ENCODE measurements around the gene TET3.

TET3 gene

DNA sequence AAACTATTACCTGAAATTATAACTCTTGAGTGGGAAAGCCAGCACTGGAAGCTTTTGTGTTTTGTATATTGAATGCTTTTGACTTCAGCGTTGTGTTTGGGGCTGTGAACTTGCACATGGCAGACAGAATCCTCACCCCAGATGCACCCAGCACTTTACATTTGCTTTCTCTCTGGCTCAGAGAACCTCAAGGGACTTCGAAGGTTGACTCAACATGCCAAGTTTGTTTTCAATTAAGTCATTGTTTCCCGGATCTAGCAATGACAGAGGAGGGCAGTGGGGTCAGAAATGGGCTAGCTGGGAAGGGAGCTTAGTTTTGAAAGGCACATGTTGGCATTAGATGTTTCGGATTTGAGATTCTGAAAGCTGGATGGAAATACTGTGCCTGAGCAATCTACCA is 22.4 kb downstream of the TET3 start:
- DNase-seq: no peak

DNA sequence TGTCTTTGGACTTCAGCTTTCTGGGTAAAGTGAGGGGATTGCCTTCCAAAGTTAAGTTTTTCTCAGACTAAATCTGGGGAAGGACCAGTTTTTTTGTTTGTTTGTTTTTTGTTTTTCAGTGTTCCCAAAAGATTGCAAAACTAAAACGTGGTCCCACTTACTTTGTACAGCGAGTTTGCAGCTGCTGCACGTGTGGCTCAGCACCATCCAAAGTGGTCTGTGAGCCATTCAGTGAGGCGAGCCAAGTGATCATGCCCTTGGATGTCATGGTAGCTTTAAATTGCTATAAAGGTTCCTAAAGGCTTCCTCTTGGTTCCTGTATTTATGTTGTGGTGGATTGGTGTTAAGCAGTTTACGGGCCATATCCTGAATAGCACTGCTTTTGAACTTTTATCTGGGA is 23.0 kb downstream of the TET3 start:
- DNase-seq: no peak

DNA sequence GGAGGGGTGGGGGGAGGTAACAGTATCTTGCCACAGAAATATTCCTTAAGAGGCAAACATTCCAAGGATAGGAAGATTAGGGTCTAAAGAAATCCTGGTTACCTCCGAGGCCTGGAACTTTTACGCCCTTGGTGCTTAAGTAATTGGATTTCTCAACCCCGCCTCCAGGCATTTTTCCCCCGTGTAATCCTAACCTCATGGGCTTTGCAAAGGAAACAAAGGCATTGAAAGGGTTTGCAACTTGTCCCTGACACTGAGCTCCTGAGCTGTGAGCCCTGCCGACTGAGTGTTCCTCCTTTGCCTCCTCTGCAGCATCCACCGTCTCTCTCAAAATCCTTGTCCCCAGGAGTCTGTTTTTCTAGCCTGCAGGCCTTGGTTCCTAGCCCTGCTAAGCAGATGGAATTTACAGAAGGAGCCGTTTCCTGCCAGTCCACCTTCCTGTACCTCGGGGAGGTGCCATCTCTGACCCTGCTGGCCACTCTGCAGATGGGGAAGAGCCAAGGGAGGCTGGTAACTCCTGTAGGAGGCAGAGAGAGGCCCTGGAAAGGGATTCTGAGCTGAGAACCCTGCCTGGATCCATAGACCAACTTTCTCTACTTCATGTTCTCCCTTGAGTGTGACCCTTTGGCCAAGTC is 24.2 kb downstream of the TET3 start:
- no peak for DNase-seq

- DNase-seq: no peak
These were observed 24.9 kb downstream of the TET3 start for GRCh38 chr2:74009577-74009976.

DNA sequence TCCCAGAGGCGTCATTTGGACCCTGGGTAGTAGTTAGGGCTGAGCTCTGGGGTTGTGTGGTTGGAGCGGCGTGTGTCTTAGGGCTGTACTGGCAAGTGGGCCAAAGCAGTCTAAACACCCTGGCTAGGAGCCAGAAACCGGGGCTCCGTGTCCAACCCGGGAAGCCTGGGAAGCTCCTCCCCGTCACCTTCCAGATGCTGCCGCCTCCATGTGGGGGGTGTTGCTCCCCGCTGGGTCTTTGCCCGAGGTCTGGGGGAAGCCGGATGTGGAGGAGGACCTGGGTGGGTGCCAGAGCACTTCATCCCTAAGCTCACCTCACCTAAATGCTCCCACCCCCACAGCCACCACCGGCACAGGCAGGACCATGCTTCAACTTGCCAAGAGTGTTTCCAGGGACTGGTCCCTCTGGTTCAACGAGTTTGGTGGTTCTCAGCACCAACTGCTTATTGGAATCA is 25.4 kb downstream of the TET3 start:
- no peak for DNase-seq

GRCh38 chr2:74011246-74011645 is 26.5 kb downstream of the TET3 start:
- DNase-seq: no peak

GRCh38 chr2:74014813-74015212 is 30.1 kb downstream of the TET3 start:
- DNase-seq: no peak

GRCh38 chr2:74017223-74017622 is 32.5 kb downstream of the TET3 start:
- DNase-seq: no peak

GRCh38 chr2:74019516-74019915 is 34.8 kb downstream of the TET3 start:
- no peak for DNase-seq

- DNase-seq: no peak
These were observed 36.1 kb downstream of the TET3 start for GRCh38 chr2:74020702-74021406.

- DNase-seq: no peak
These were observed 36.7 kb downstream of the TET3 start for GRCh38 chr2:74021407-74021755.

DNA sequence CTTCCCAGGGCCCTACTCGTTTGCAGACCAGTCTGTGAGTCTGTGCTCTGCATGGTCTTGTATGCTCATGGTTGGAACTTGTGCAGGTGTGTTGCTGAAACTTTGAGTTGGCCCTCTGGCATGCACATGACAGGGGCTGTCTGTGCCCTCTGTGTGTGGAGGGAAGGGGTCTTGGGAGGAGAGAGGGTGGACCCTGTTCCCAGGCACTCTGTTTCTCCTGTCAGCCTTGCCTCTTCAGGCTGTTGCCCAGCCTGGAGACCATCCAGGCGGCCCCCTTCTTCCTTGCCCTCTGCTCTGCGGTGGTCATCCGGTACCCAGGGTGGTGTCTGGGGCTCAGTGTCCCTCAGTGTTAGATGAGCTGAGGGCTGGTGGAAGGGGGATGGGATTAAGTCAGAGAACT is 39.5 kb downstream of the TET3 start:
- DNase-seq: no peak

- DNase-seq: peak; percentile 10
These were observed 41.4 kb downstream of the TET3 start for GRCh38 chr2:74025971-74026612.

- DNase-seq: no peak
These were observed 42.1 kb downstream of the TET3 start for GRCh38 chr2:74026687-74027241.

DNA sequence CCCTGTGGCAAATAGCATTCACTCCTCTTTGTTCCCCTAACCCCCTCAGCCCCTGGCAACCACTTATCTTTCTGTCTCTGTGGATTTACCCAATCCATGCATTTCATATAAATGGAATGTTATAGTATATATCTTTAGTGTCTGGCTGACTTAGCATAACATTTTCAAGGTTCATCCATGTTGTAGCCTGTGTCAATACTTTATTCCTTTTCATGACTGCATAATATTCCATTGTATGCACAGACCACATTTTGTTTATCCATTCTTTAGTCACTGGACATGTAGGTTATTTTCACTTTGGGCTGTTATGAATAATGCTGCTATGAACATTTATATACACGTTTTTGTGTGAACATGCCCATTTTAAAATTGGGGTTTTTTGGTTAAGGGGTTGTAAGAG is 42.8 kb downstream of the TET3 start:
- no peak for DNase-seq

- no peak for DNase-seq
These were observed 43.6 kb downstream of the TET3 start for GRCh38 chr2:74028290-74028689.

DNA sequence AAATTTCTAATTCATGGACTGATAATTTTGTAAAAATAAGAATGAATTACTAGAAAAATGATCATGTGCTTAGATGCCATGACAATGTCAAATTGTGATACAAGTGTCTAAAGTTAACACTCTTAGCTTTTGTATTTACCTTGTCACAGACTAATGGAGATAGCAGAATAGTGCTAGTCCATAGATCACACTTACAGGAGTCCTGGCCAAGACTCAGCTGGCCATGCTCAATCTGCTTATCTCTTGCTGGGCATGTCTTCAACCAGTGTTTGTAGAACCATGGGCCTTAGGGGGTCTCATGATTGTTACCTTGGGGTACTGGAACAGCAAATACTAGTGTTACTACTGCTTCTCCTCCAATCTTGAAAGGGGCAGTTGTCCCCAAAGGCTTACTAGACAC is 44.0 kb downstream of the TET3 start:
- no peak for DNase-seq

DNA sequence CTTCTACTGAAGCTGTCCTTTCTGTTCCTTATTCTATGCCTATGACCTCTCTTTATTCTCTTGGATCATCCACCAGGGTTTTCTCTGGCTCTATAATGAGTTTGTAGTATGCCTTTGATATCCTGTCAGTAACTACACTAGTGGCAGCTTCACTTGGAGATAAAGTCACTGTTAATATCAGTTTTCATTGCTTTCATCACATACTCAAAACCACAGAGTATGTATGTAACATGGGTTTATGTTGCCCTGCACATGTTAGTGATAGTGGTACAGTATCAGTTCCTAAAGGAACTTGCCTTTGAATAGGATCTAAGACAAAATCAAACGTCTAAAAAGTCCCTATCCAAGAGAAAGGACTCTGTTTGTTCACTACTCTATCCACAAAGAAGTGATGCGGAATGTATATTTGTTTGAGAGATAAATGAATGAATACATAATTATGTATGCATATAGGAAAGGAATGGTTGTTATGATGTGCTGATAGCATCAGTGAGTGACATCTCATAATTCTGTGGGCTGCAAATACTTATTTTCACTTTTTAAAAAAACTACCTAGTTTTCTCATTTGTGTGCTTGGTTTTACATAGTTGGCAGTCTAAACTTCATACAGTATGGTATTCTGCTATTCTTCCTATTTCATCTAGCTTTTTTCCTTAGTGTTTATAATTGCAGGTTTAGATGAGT is 45.1 kb downstream of the TET3 start:
- DNase-seq: no peak

DNA sequence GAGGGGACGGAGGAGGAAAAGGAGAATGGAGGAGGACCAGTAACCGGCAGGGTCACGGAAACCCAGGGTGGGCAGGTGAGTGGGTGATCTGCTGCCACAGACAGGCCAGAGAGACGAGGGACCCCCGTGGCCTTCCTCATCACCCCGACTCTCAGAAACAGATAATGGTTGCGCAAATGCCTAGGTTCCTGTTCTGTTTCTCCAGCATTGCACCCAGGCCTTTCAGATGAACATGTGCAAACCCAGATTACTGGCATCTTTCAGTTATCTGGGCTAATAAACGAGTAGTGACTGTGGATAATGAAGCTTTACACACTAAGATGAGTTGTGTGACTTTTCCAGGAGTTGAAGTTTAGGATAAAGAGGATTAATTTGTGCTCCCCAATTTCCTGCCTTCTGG is 46.5 kb downstream of the TET3 start:
- no peak for DNase-seq

GRCh38 chr2:74031959-74032287 is 47.2 kb downstream of the TET3 start:
- no peak for DNase-seq

DNA sequence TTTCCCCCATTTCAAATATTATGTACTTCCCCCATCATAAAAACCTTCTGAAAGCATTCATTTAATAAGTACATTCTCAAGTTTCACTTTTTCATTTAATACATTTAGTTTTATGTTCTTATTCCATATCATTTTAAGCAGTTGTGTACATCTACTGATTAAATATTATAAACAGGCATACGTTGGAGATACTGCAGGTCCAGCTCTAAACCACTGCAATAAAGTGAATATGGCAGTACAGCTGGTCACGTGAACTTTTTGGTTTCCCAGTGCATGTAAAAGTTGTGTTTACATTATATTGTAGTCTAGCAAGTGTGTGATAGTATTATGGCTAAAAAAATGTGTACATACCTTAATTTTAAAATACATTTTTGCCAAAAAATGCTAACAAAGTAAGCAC is 48.7 kb downstream of the TET3 start:
- DNase-seq: no peak

Measured in CD4-positive, alpha-beta T cell treated with Interleukin-6 for 4 hours (primary cell).